K562 (cell line): Measurements from ENCODE around the gene REP15. TPM values are rescaled to one million over a fixed set of nuclear protein-coding genes. Genes with fewer than 3 reads are reported as not detected.

ENCODE experiments used
- ATF2 ChIP-seq: sonication (generic); formaldehyde crosslinking; IDR thresholded peaks from 2 replicates; pipeline ENCODE4 v1.8.1; 2022; ENCODE audit warnings: missing genetic modification reagents
- CAMTA2 ChIP-seq: fragments of 250-450 bp; sonication (Bioruptor Pico); conservative IDR thresholded peaks from 2 replicates; pipeline ENCODE4 v1.5.1; 2022
- CBFB ChIP-seq: sonication (generic); formaldehyde crosslinking; IDR thresholded peaks from 2 replicates; pipeline ENCODE4 v1.4.0; 2020; ENCODE audit warnings: mild to moderate bottlenecking, missing genetic modification reagents
- CCAR2 ChIP-seq: fragments of 200-400 bp; formaldehyde crosslinking; IDR thresholded peaks from 2 replicates; pipeline ENCODE4 v1.6.1; 2017; ENCODE audit warnings: mild to moderate bottlenecking, low read depth, low read length
- FOS ChIP-seq: IDR thresholded peaks from 3 replicates; pipeline ENCODE4 v1.6.1; 2011; ENCODE audit not compliant: insufficient read length; ENCODE audit errors: extremely low read depth
- JUN ChIP-seq, 2 experiments: sonication (generic) in 1 of 2; formaldehyde crosslinking in 1 of 2; IDR thresholded peaks; 2 replicates each; pipeline versions ENCODE4 v1.6.1 to v1.8.0; 2012 to 2022; ENCODE audit warnings: borderline replicate concordance in 2 of 2, mild to moderate bottlenecking in 2 of 2, improper control_type of control experiment in 1 of 2, low read depth in 1 of 2, low read length in 1 of 2, missing genetic modification reagents in 1 of 2
- LARP7 ChIP-seq: fragments of 450-650 bp; IDR thresholded peaks from 2 replicates; pipeline ENCODE4 v1.6.1; 2016
- MBD2 ChIP-seq: sonication (generic); IDR thresholded peaks from 2 replicates; pipeline ENCODE4 v1.6.1; 2016; ENCODE audit warnings: low read depth, borderline replicate concordance
- RBM34 ChIP-seq: fragments of 200-400 bp; formaldehyde crosslinking; IDR thresholded peaks from 2 replicates; pipeline ENCODE4 v1.6.1; 2018; ENCODE audit warnings: low read length, borderline replicate concordance; ENCODE audit not compliant: insufficient read depth
- ZNF239 ChIP-seq: fragments of 250-450 bp; sonication (Bioruptor Pico); IDR thresholded peaks from 2 replicates; pipeline ENCODE4 v1.4.0; 2020; ENCODE audit warnings: mild to moderate bottlenecking
- ZNF311 ChIP-seq: fragments of 250-450 bp; sonication (Bioruptor Pico); IDR thresholded peaks from 2 replicates; pipeline ENCODE4 v1.4.0; 2020; ENCODE audit warnings: mild to moderate bottlenecking, moderate library complexity
- ZNF431 ChIP-seq: sonication (generic); formaldehyde crosslinking; IDR thresholded peaks from 2 replicates; pipeline ENCODE4 v1.8.0; 2022; ENCODE audit warnings: mild to moderate bottlenecking, missing genetic modification reagents
- polyA plus RNA-seq, 8 experiments: library from polyadenylated mRNA; depleted of rRNA in 4 of 8; stranded (reverse) in 5 of 8; unstranded in 3 of 8; fragments of >200 nt; fragmentation: Nextera tagmentation in 2 of 8; fragmentation: Illumina TruSeq in 1 of 8; extraction: Ambion mirVana in 2 of 8; extraction: Trizol in 1 of 8; gene quantifications; 2 replicates each; pipeline versions ENCODE4 v1.2.1 to v1.2.3, GENCODE V29; 2011 to 2014; ENCODE audit warnings: inconsistent platforms in 1 of 8, missing spikeins in 1 of 8
- total RNA-seq, 7 experiments: library from RNA; depleted of rRNA in 6 of 7; stranded (reverse); fragments of >200 nt in 6 of 7; fragmentation: Illumina TruSeq in 2 of 7; extraction: Trizol in 2 of 7; gene quantifications; 2 replicates each; pipeline versions ENCODE4 v1.2.1 to v1.2.3, GENCODE V29; 2011 to 2021; ENCODE audit warnings: low replicate concordance in 1 of 7
- TF ChIP-seq, protein P1 (sequence below): fragments of 150-350 bp; conservative IDR thresholded peaks from 2 replicates; pipeline ENCODE4 v1.6.1; 2014; ENCODE audit warnings: low read length
- TF ChIP-seq, protein P2 (sequence below): fragments of 450-650 bp; IDR thresholded peaks from 2 replicates; pipeline ENCODE4 v1.6.1; 2016; ENCODE audit warnings: borderline replicate concordance
- TF ChIP-seq, protein P3 (sequence below), 2 experiments: fragments of 150-350 bp in 1 of 2; IDR thresholded peaks; 2 replicates each; pipeline ENCODE4 v1.6.1; 2012 to 2016; ENCODE audit warnings: low read depth in 2 of 2, low read length in 2 of 2, mild to moderate bottlenecking in 1 of 2, moderate library complexity in 1 of 2
- TF ChIP-seq, protein P4 (sequence below): fragments of 250-450 bp; sonication (Bioruptor Pico); IDR thresholded peaks from 2 replicates; pipeline ENCODE4 v1.5.0; 2021

Gene REP15
- total and polyA plus RNA-seq, 9 of the 15 experiments (the other 6 are each of a cell fraction or from before 2014, with no cell fraction given): not detected

DNA sequence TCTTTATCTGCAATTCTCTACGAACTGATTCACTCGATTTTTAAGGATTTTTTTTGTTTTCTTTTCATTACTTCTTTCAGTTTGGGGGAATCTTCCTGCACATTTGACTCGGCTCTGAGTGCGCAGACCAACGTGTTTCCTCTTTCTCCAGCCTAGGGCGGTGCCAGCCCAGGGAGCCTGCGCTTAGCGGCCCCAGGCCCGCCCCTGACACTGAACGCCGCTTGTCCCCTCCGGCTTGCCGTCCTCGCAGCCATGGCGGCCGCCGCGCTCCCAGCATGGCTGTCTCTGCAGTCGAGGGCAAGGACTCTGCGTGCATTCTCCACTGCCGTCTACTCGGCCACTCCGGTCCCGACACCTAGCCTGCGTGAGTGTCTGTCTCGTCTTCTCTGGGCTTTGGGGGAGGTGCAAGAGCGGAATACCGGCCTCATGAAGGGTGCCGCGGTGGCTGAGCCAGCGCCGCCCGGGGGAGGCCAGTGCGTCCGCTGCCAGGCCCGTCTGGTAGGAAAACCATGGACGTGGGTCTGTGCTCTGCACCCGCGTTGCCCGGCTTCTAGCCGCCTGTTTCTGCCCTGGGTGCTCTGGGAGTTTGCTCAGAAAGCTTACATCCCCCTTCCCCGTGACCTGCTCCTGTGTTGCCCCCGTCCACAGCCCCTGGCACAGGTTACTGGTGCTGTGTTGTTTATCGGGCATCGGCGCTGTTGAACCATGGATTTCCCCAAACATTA lies 14.5 kb downstream of the REP15 start, which contains the start of gene MRPS35 (continued):
- TF ChIP-seq, protein P1, sequence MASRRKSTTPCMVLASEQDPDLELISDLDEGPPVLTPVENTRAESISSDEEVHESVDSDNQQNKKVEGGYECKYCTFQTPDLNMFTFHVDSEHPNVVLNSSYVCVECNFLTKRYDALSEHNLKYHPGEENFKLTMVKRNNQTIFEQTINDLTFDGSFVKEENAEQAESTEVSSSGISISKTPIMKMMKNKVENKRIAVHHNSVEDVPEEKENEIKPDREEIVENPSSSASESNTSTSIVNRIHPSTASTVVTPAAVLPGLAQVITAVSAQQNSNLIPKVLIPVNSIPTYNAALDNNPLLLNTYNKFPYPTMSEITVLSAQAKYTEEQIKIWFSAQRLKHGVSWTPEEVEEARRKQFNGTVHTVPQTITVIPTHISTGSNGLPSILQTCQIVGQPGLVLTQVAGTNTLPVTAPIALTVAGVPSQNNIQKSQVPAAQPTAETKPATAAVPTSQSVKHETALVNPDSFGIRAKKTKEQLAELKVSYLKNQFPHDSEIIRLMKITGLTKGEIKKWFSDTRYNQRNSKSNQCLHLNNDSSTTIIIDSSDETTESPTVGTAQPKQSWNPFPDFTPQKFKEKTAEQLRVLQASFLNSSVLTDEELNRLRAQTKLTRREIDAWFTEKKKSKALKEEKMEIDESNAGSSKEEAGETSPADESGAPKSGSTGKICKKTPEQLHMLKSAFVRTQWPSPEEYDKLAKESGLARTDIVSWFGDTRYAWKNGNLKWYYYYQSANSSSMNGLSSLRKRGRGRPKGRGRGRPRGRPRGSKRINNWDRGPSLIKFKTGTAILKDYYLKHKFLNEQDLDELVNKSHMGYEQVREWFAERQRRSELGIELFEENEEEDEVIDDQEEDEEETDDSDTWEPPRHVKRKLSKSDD: peak; percentile 89; the same call in 1 of the 2 replicates
- TF ChIP-seq ZNF431 (CRISPR knock-in tag): no peak
- TF ChIP-seq, protein P2, sequence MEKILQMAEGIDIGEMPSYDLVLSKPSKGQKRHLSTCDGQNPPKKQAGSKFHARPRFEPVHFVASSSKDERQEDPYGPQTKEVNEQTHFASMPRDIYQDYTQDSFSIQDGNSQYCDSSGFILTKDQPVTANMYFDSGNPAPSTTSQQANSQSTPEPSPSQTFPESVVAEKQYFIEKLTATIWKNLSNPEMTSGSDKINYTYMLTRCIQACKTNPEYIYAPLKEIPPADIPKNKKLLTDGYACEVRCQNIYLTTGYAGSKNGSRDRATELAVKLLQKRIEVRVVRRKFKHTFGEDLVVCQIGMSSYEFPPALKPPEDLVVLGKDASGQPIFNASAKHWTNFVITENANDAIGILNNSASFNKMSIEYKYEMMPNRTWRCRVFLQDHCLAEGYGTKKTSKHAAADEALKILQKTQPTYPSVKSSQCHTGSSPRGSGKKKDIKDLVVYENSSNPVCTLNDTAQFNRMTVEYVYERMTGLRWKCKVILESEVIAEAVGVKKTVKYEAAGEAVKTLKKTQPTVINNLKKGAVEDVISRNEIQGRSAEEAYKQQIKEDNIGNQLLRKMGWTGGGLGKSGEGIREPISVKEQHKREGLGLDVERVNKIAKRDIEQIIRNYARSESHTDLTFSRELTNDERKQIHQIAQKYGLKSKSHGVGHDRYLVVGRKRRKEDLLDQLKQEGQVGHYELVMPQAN: peak; percentile 97
- TF ChIP-seq JUN (IDR thresholded peaks at IDR 0.05; ENCODE audit: borderline replicate concordance, low read depth, low read length): peak; percentile 44; the same call in 1 of the 2 replicates
- no peak for TF ChIP-seq JUN (CRISPR knock-in tag; IDR thresholded peaks at IDR 0.05; ENCODE audit: borderline replicate concordance)
- TF ChIP-seq, protein P3, sequence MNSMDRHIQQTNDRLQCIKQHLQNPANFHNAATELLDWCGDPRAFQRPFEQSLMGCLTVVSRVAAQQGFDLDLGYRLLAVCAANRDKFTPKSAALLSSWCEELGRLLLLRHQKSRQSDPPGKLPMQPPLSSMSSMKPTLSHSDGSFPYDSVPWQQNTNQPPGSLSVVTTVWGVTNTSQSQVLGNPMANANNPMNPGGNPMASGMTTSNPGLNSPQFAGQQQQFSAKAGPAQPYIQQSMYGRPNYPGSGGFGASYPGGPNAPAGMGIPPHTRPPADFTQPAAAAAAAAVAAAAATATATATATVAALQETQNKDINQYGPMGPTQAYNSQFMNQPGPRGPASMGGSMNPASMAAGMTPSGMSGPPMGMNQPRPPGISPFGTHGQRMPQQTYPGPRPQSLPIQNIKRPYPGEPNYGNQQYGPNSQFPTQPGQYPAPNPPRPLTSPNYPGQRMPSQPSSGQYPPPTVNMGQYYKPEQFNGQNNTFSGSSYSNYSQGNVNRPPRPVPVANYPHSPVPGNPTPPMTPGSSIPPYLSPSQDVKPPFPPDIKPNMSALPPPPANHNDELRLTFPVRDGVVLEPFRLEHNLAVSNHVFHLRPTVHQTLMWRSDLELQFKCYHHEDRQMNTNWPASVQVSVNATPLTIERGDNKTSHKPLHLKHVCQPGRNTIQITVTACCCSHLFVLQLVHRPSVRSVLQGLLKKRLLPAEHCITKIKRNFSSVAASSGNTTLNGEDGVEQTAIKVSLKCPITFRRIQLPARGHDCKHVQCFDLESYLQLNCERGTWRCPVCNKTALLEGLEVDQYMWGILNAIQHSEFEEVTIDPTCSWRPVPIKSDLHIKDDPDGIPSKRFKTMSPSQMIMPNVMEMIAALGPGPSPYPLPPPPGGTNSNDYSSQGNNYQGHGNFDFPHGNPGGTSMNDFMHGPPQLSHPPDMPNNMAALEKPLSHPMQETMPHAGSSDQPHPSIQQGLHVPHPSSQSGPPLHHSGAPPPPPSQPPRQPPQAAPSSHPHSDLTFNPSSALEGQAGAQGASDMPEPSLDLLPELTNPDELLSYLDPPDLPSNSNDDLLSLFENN (IDR thresholded peaks at IDR 0.05; ENCODE audit: low read depth in 2 of 2, low read length in 2 of 2): no peak
- no peak; the same call in 1 of the 2 replicates for TF ChIP-seq ZNF239 (CRISPR knock-in tag)
- TF ChIP-seq CCAR2: no peak
- no peak for TF ChIP-seq ZNF311 (CRISPR knock-in tag)
- no peak for TF ChIP-seq FOS
- TF ChIP-seq RBM34: no peak
- TF ChIP-seq ATF2 (CRISPR knock-in tag): no peak
- peak; percentile 85 for TF ChIP-seq MBD2
- TF ChIP-seq CAMTA2 (CRISPR knock-in tag): no peak
- peak; percentile 31; the same call in 1 of the 2 replicates for TF ChIP-seq CBFB (CRISPR knock-in tag)
- 0 out of 2 replicates have a peak, but pooled peaks have one; percentile 18 for TF ChIP-seq LARP7
- TF ChIP-seq, protein P4, sequence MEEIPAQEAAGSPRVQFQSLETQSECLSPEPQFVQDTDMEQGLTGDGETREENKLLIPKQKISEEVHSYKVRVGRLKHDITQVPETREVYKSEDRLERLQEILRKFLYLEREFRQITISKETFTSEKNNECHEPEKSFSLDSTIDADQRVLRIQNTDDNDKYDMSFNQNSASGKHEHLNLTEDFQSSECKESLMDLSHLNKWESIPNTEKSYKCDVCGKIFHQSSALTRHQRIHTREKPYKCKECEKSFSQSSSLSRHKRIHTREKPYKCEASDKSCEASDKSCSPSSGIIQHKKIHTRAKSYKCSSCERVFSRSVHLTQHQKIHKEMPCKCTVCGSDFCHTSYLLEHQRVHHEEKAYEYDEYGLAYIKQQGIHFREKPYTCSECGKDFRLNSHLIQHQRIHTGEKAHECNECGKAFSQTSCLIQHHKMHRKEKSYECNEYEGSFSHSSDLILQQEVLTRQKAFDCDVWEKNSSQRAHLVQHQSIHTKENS (CRISPR knock-in tag): no peak
